ENCODE measurements around the gene TSPAN10. TPM values are rescaled to one million over a fixed set of nuclear protein-coding genes. Genes with fewer than 3 reads are reported as not detected.

Gene TSPAN10
- total RNA-seq, 1 donor from 2014 or later: 3.0 TPM

GRCh38 chr17:81599719-81600486 lies 37.1 kb upstream of the TSPAN10 start:
- TF ChIP-seq, protein P1, sequence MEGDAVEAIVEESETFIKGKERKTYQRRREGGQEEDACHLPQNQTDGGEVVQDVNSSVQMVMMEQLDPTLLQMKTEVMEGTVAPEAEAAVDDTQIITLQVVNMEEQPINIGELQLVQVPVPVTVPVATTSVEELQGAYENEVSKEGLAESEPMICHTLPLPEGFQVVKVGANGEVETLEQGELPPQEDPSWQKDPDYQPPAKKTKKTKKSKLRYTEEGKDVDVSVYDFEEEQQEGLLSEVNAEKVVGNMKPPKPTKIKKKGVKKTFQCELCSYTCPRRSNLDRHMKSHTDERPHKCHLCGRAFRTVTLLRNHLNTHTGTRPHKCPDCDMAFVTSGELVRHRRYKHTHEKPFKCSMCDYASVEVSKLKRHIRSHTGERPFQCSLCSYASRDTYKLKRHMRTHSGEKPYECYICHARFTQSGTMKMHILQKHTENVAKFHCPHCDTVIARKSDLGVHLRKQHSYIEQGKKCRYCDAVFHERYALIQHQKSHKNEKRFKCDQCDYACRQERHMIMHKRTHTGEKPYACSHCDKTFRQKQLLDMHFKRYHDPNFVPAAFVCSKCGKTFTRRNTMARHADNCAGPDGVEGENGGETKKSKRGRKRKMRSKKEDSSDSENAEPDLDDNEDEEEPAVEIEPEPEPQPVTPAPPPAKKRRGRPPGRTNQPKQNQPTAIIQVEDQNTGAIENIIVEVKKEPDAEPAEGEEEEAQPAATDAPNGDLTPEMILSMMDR (conservative IDR thresholded peaks at IDR 0.05): no peak
- no peaks in the 10 kb centered on the region for H3K9me3 Mint-ChIP-seq
- H3K4me1 Mint-ChIP-seq (ENCODE audit: unreplicated experiment): peaks cover 4% of the 10 kb centered on the region
- DNase-seq (ENCODE audit: extremely low spot score, unreplicated experiment): no peak
- H3K27me3 Mint-ChIP-seq: no peaks in the 10 kb centered on the region
- H3K36me3 Mint-ChIP-seq: peaks cover 13% of the 10 kb centered on the region
- H3K4me3 Mint-ChIP-seq: no peak overlapping the region
- peak overlapping the region; percentile 3 for H3K27ac Mint-ChIP-seq

GRCh38 chr17:81601525-81602120 lies 35.4 kb upstream of the TSPAN10 start:
- H3K27ac Mint-ChIP-seq: peak overlapping the region; percentile 30
- no peak for DNase-seq (ENCODE audit: extremely low spot score, unreplicated experiment)
- H3K4me1 Mint-ChIP-seq (ENCODE audit: unreplicated experiment): peaks cover 4% of the 10 kb centered on the region
- H3K36me3 Mint-ChIP-seq: peaks cover 13% of the 10 kb centered on the region
- H3K4me3 Mint-ChIP-seq: no peak overlapping the region
- no peaks in the 10 kb centered on the region for H3K27me3 Mint-ChIP-seq
- TF ChIP-seq, protein P1 (conservative IDR thresholded peaks at IDR 0.05): peak; percentile 88
- no peaks in the 10 kb centered on the region for H3K9me3 Mint-ChIP-seq

DNA sequence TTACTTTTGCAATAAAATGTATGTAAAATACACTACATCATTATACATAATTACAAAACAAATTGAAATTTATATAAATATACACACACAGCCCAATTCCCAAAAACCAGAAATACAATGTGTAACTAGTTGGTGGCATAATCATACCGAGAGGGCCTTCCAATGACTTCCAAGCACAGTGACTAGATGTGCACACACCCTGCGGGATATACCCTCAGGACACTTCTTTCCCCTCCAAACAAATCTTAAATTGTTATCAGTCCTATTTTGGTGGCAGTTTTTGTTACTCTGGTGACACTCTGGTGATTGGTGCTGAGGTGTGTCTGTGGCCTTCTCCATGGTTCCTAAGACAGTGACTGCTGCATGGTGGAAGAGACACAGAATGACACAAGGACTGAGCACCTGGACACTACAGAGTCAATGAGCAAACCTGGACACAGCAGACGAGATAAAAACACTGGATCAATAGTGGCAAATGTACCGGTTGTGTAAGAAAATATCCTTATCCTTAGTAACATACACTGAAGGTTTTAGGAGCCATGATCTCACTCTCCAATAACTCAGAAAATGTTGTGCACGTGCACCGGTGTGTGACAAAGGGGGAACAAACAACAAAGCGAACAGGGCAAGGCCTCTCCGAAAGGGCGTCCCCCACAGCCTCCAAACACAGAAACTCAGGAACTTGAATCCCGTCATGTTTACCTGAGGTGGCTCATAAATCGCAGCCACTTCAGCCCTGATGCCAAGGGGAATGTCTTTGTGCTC lies 33.0 kb upstream of the TSPAN10 start:
- Mint-ChIP-seq H3K27ac (no peak overlapping the region), H3K36me3 (peaks cover 6% of the 10 kb centered on the region), H3K9me3 (no peaks in the 10 kb centered on the region), H3K4me1 (ENCODE audit: unreplicated experiment) (peaks cover 4% of the 10 kb centered on the region), H3K27me3 (no peaks in the 10 kb centered on the region), H3K4me3 (no peak overlapping the region)
- TF ChIP-seq, protein P1 (conservative IDR thresholded peaks at IDR 0.05): no peak
- no peak for DNase-seq (ENCODE audit: extremely low spot score, unreplicated experiment)

GRCh38 chr17:81607431-81607830 lies 29.6 kb upstream of the TSPAN10 start:
- Mint-ChIP-seq H3K27ac (no peak overlapping the region), H3K36me3 (peaks cover 4% of the 10 kb centered on the region), H3K4me3 (no peak overlapping the region), H3K4me1 (ENCODE audit: unreplicated experiment) (no peaks in the 10 kb centered on the region), H3K27me3 (no peaks in the 10 kb centered on the region), H3K9me3 (no peaks in the 10 kb centered on the region)
- no peak for DNase-seq (ENCODE audit: extremely low spot score, unreplicated experiment)
- TF ChIP-seq, protein P1 (conservative IDR thresholded peaks at IDR 0.05): no peak

DNA sequence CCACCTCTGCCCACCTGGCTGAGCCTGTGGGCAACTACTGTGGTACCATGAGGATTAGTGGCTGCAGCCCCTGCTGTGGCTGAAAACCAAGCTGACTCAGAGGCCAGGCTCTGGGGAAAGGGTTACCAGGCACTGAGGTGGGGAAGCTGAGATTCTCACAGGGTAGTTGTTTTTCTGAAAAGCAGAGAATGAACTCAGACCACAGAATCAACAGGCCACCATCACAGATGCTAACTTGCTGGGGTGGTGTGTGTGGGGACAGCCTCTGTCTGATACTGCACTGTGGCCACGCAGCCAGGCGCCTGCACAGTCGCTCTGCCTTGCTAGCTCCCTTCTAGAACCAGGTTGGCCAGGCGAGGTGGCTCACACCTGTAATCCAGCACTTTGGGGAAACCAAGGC lies 28.9 kb upstream of the TSPAN10 start:
- Mint-ChIP-seq H3K36me3 (peaks cover 5% of the 10 kb centered on the region), H3K27ac (no peak overlapping the region)

More for the DNA sequence above, 28.9 kb upstream of the TSPAN10 start:
- DNase-seq (ENCODE audit: extremely low spot score, unreplicated experiment): no peak
- TF ChIP-seq, protein P1 (conservative IDR thresholded peaks at IDR 0.05): no peak
- no peaks in the 10 kb centered on the region for H3K9me3 Mint-ChIP-seq
- no peaks in the 10 kb centered on the region for H3K27me3 Mint-ChIP-seq
- no peaks in the 10 kb centered on the region for H3K4me1 Mint-ChIP-seq (ENCODE audit: unreplicated experiment)
- no peak overlapping the region for H3K4me3 Mint-ChIP-seq

Data from type B pancreatic cell (in vitro differentiated cells).